Astrocyte (in vitro differentiated cells and primary cell): ENCODE measurements around the gene PHF5A. TPM values are rescaled to one million over a fixed set of nuclear protein-coding genes. Genes with fewer than 3 reads are reported as not detected.

Experiments
- DNase-seq: peaks from one replicate; pipeline ENCODE4 v3.0.0-alpha.2; 2010; ENCODE audit warnings: low read depth
- FAIRE-seq: peaks from 2 replicates; lab custom pipeline; 2011; peaks lifted over from hg19 to GRCh38; lab: Jason Lieb, UNC
- H2AFZ ChIP-seq: 2 replicates; pipeline ENCODE4 v1.6.0; 2012; ENCODE audit warnings: low read depth, low read length, inconsistent platforms
- H3K27ac ChIP-seq: 2 replicates; pipeline ENCODE4 v1.5.1; 2011; ENCODE audit warnings: low read depth, low read length, inconsistent platforms
- H3K27me3 ChIP-seq: 2 replicates; pipeline ENCODE4 v1.6.0; 2011; ENCODE audit warnings: low read length, inconsistent platforms; ENCODE audit not compliant: insufficient read depth
- H3K36me3 ChIP-seq: 2 replicates; pipeline ENCODE4 v1.5.1; 2011; ENCODE audit warnings: low read length, inconsistent platforms; ENCODE audit not compliant: insufficient read depth
- H3K4me1 ChIP-seq: 2 replicates; pipeline ENCODE4 v1.5.1; 2011; ENCODE audit warnings: low read length, inconsistent platforms; ENCODE audit not compliant: insufficient read depth
- H3K4me2 ChIP-seq: 2 replicates; pipeline ENCODE4 v1.6.0; 2012; ENCODE audit warnings: low read length, inconsistent platforms
- H3K4me3 ChIP-seq: 2 replicates; pipeline ENCODE4 v1.5.1; 2011; ENCODE audit warnings: low read depth, mild to moderate bottlenecking, low read length, inconsistent platforms; ENCODE audit not compliant: insufficient read depth
- H3K79me2 ChIP-seq: 2 replicates; pipeline ENCODE4 v1.6.0; 2012; ENCODE audit warnings: mild to moderate bottlenecking, low read length, inconsistent platforms; ENCODE audit not compliant: insufficient read depth
- H3K9ac ChIP-seq: 2 replicates; pipeline ENCODE4 v1.6.0; 2012; ENCODE audit warnings: mild to moderate bottlenecking, low read length, inconsistent platforms
- H3K9me3 ChIP-seq: 2 replicates; pipeline ENCODE4 v1.5.1; 2012; ENCODE audit warnings: low read depth, mild to moderate bottlenecking, low read length, inconsistent platforms; ENCODE audit not compliant: insufficient read depth
- H4K20me1 ChIP-seq: 2 replicates; pipeline ENCODE4 v1.6.0; 2012; ENCODE audit warnings: low read length, inconsistent platforms; ENCODE audit not compliant: insufficient read depth
- H3K27ac Mint-ChIP-seq: one replicate; pipeline ENCODE4 v1.8.0; 2021; ENCODE audit warnings: mild to moderate bottlenecking, mixed read lengths; ENCODE audit not compliant: unreplicated experiment
- H3K27me3 Mint-ChIP-seq: one replicate; pipeline ENCODE4 v1.8.0; 2021; ENCODE audit warnings: low read depth, mixed read lengths; ENCODE audit not compliant: unreplicated experiment
- H3K36me3 Mint-ChIP-seq: one replicate; pipeline ENCODE4 v1.8.0; 2021; ENCODE audit warnings: low read depth, mixed read lengths; ENCODE audit not compliant: unreplicated experiment
- H3K4me1 Mint-ChIP-seq: one replicate; pipeline ENCODE4 v1.8.0; 2021; ENCODE audit warnings: low read depth, mixed read lengths; ENCODE audit not compliant: unreplicated experiment
- H3K4me3 Mint-ChIP-seq: one replicate; pipeline ENCODE4 v1.8.0; 2021; ENCODE audit warnings: mild to moderate bottlenecking, moderate library complexity, mixed read lengths; ENCODE audit not compliant: unreplicated experiment
- H3K9me3 Mint-ChIP-seq: one replicate; pipeline ENCODE4 v1.8.0; 2021; ENCODE audit warnings: mild to moderate bottlenecking, mixed read lengths; ENCODE audit not compliant: unreplicated experiment
- CTCF ChIP-seq: IDR thresholded peaks from 2 replicates; pipeline ENCODE4 v1.5.1; 2011; ENCODE audit warnings: low read depth, mild to moderate bottlenecking, inconsistent platforms, low read length, moderate library complexity; ENCODE audit not compliant: insufficient read depth
- EZH2 ChIP-seq: IDR thresholded peaks from 2 replicates; pipeline ENCODE4 v1.6.1; 2012; ENCODE audit warnings: mild to moderate bottlenecking, low read length, inconsistent platforms; ENCODE audit not compliant: insufficient read depth
- total RNA-seq: library from RNA; stranded (reverse); gene quantifications from 2 replicates; pipeline ENCODE4 v1.2.1, GENCODE V29; 2021

Gene PHF5A
- total RNA-seq, 1 donor from 2014 or later: 30.9 TPM

GRCh38 chr22:41474872-41475451 is 6.5 kb upstream of the PHF5A start:
- Histone ChIP-seq H3K9ac (no peak overlapping the region), H3K9me3 (no peaks in the 10 kb centered on the region), H2AFZ (no peak overlapping the region), H3K79me2 (peaks cover 87% of the 10 kb centered on the region), H3K4me2 (no peak overlapping the region), H3K27ac (no peak overlapping the region), H4K20me1 (peaks cover 53% of the 10 kb centered on the region), H3K4me3 (no peak overlapping the region), H3K36me3 (no peaks in the 10 kb centered on the region), H3K27me3 (no peaks in the 10 kb centered on the region), H3K4me1 (peaks cover 15% of the 10 kb centered on the region)
- Mint-ChIP-seq H3K36me3 (no peaks in the 10 kb centered on the region), H3K27ac (no peak overlapping the region), H3K27me3 (no peaks in the 10 kb centered on the region), H3K4me1 (peaks cover 17% of the 10 kb centered on the region), H3K9me3 (no peaks in the 10 kb centered on the region), H3K4me3 (no peak overlapping the region)
- DNase-seq: no peak
- no peak for FAIRE-seq
- no peak for TF ChIP-seq CTCF
- no peak for TF ChIP-seq EZH2

GRCh38 chr22:41471568-41471967 is 3.1 kb upstream of the PHF5A start:
- H3K4me3 Mint-ChIP-seq: no peak overlapping the region
- peaks cover 11% of the 10 kb centered on the region for H3K4me1 Mint-ChIP-seq
- peaks cover 7% of the 10 kb centered on the region for H3K36me3 ChIP-seq
- no peak overlapping the region for H3K9ac ChIP-seq
- no peak overlapping the region for H3K4me3 ChIP-seq
- no peak overlapping the region for H3K4me2 ChIP-seq
- H2AFZ ChIP-seq: no peak overlapping the region
- H3K27me3 ChIP-seq: no peaks in the 10 kb centered on the region
- peaks cover 23% of the 10 kb centered on the region for H4K20me1 ChIP-seq
- FAIRE-seq: no peak
- no peaks in the 10 kb centered on the region for H3K9me3 Mint-ChIP-seq
- peaks cover 91% of the 10 kb centered on the region for H3K79me2 ChIP-seq
- peaks cover 15% of the 10 kb centered on the region for H3K4me1 ChIP-seq
- no peak for TF ChIP-seq EZH2
- no peak for TF ChIP-seq CTCF
- H3K27ac Mint-ChIP-seq: no peak overlapping the region
- H3K27me3 Mint-ChIP-seq: no peaks in the 10 kb centered on the region
- peaks cover 1% of the 10 kb centered on the region for H3K36me3 Mint-ChIP-seq
- H3K9me3 ChIP-seq: no peaks in the 10 kb centered on the region
- DNase-seq: no peak
- H3K27ac ChIP-seq: no peak overlapping the region

- H3K27ac ChIP-seq: no peak overlapping the region
- Mint-ChIP-seq H3K27me3 (no peaks in the 10 kb centered on the region), H3K27ac (no peak overlapping the region), H3K4me1 (peaks cover 11% of the 10 kb centered on the region), H3K36me3 (peaks cover 1% of the 10 kb centered on the region), H3K4me3 (peak overlapping the region; percentile 72), H3K9me3 (no peaks in the 10 kb centered on the region)
- H3K4me2 ChIP-seq: no peak overlapping the region
- FAIRE-seq: no peak
- H2AFZ ChIP-seq: no peak overlapping the region
- H4K20me1 ChIP-seq: peaks cover 24% of the 10 kb centered on the region
- TF ChIP-seq CTCF (no peak), EZH2 (no peak)
- H3K79me2 ChIP-seq: peaks cover 92% of the 10 kb centered on the region
- no peak overlapping the region for H3K4me3 ChIP-seq
- no peak overlapping the region for H3K9ac ChIP-seq
- peaks cover 12% of the 10 kb centered on the region for H3K36me3 ChIP-seq
- no peak for DNase-seq
- no peaks in the 10 kb centered on the region for H3K9me3 ChIP-seq
- H3K4me1 ChIP-seq: peaks cover 15% of the 10 kb centered on the region
- no peaks in the 10 kb centered on the region for H3K27me3 ChIP-seq
Observed at GRCh38 chr22:41470886-41471285, 2.4 kb upstream of the PHF5A start.
